HG03159 (cell line): Measurements from ENCODE around the gene SLC30A7.

Experiments
- ATAC-seq: cut with Tn5 transposase; IDR thresholded peaks from one replicate; pipeline ENCODE4 v1.9.1; 2021; ENCODE audit warnings: mild to moderate bottlenecking, moderate library complexity; ENCODE audit not compliant: unreplicated experiment

The SLC30A7 gene

GRCh38 chr1:101022294-101022693 lies 126.4 kb downstream of the SLC30A7 start:
- ATAC-seq = no peak

GRCh38 chr1:101025283-101025656 lies 129.4 kb downstream of the SLC30A7 start:
- ATAC-seq = peak; percentile 40

- peak; percentile 85 for ATAC-seq
Measured at GRCh38 chr1:101025657-101026429, 130.0 kb downstream of the SLC30A7 start, which contains the start of gene DPH5. Gene DPH5 (minus strand): TSS chr1:101025784. CDS start chr1:101025443, 341 bp downstream.

GRCh38 chr1:101026430-101026788 lies 130.5 kb downstream of the SLC30A7 start:
- no peak for ATAC-seq

GRCh38 chr1:101027194-101027772 lies 131.4 kb downstream of the SLC30A7 start:
- ATAC-seq = no peak

GRCh38 chr1:101028466-101028865 lies 132.6 kb downstream of the SLC30A7 start:
- no peak for ATAC-seq

- ATAC-seq = no peak
Measured at GRCh38 chr1:101029184-101029583, 133.3 kb downstream of the SLC30A7 start.

- ATAC-seq = no peak
Measured at GRCh38 chr1:101030881-101031280, 135.0 kb downstream of the SLC30A7 start.
